HPDE6-E6E7 (cell line): ENCODE results near the gene PSME4.

ENCODE experiments used
- DNase-seq: peaks from one replicate; pipeline ENCODE4 v3.0.0; 2011; ENCODE audit warnings: missing footprints; ENCODE audit errors: extremely low spot score

Gene PSME4

DNA sequence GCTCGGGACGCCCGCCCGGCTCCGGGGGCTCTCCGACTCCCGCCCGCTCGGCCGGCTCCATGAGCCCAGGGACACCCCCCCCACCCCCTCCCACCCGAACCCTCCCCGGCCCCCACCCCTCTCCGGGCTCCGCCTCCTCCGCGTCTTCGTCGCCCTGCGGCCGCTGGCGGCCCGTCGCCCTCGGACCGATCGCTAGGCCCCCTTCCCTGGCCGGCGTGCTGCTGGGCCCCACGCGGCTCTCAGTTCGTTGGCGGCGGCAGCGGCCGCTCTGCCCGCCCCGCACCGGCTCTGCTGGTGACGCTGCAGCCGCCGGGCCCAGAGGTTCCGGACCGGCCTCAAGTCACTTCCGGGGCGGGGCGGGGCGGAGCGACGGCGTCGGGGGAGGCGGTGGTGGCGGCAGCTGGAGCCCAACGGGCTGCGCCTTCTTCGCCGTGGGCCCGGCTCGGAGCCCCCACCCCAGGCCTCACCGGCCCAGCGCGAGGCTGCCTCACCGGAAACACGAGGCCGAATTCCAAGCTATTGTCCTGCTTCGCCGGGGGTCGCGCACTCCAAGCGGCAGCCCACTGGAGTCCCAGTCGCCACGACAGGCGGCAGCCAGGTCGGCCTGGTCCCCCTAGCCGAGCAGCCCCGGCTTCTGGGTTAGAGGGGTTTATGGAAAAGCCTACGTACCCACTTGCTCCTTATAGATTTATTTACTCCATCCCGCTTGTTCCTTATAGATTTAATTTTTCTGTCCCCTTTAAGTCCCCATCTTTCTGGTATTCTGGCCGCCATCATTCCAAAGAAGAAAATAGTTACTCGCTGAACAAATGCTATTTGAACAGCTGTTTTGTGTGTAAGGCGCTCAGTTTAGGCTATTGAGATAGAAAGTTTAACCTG is at the start of gene PSME4:
Gene PSME4 (minus strand): TSS at position 270 of the 879 bp plus-strand sequence. CDS start 209 bp downstream, at position 61.
- DNase-seq: peak; percentile 86

DNA sequence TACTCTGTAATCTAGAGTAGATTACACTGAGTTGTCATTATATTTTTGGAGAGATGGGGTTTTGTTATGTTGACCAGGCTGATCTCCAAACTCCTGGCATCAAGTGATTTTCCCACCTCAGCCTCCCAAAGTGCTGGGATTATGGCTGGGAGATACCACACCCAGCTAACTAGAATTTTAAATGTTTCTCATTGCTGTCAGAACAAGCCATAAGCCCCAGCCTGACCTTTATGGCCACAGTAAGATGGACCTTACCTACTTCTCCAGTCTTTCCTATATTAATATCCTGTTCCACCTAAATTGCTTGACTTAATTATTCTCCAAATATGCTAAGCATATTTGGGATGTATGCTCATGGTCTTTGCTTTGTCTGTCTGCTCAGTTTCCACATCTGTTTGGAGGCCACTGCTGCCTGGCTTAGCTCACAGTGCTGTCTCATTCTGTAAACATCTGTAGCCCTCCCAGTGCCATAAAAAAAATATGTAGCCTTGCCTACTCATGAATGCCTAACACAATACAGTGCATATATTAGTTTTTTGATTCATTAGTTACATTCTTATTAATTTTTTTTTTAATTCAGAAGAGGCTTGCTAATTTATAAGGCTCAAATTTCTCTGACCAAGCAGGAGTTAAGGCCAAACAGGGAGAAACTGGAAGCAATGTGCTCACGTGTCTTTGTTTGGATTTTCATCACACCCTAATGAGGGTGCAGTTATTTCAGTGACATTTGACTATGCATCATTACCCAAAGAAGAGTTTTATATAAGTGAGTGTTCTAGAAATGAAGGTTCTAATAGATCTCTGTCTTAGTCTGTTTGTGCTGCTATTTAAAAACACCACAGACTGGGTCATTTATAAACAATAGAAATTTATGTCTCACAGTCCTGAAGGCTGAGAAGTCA is 45.3 kb upstream of the PSME4 start:
- DNase-seq: no peak

GRCh38 chr2:54013996-54014395 is 43.2 kb upstream of the PSME4 start:
- no peak for DNase-seq

- no peak for DNase-seq
These were observed 41.8 kb upstream of the PSME4 start for GRCh38 chr2:54012538-54013141.

DNA sequence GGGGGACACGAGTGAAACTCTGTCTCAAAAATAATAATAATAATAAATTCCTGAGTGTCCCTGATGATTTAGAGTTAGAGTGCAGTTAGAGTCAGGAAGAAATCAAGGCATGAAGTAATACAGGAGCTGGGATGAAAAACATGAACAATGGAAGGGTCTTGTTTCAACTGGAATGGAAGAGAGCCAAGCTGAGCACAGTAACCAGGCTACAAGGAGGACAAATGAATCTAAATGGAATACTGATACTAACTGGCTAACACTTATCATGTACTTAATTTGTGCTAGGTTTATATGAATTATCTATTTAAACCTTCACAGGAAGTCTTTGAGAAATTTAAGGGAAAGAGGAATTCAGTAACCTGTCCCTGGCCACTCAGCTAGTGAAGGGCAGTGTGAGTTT is 38.8 kb upstream of the PSME4 start:
- DNase-seq: no peak

GRCh38 chr2:54008439-54008838 is 37.6 kb upstream of the PSME4 start:
- DNase-seq: no peak

DNA sequence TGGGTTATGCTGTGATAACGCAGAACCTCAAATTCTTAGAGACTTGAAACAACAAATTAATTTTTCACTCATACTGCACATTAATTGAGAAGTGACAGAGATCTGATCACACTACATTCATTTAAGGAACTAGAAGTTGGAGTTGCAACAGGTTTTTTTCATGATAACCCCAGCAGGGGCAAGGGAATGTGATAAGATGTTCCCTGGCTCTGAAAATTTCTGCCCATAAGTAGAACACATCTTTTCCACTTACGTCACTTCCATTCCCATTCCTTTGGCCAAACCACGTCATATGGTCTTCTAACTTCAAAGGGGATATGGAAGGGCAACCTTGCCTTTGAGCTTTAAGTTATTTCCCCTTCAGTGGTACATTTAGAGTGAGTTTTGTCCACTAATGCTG is 29.7 kb upstream of the PSME4 start:
- no peak for DNase-seq

- DNase-seq: no peak
These were observed 29.3 kb upstream of the PSME4 start for GRCh38 chr2:54000122-54000521.

GRCh38 chr2:53998834-53999233 is 28.0 kb upstream of the PSME4 start:
- no peak for DNase-seq

GRCh38 chr2:53994818-53995808 is 24.3 kb upstream of the PSME4 start:
- no peak for DNase-seq

DNA sequence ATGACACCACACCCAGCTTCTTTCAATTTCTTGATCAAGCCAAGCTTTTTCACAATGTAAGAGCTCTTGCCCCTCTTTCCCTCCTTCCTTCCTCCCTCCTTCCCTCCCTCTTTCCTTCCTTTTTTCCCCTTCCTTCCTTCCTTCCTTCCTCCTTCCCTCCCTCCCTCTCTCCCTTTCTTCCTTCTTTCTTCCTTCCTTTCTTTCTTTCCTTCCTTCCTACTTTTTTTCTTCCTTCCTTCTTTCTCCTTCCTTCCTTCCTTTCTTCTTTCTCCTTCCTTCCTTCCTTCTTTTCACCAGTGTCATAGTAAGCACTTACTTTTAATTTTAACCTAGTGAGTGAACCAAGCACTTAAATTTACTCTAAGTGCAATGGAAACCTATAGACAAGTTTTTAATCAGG is 21.2 kb upstream of the PSME4 start:
- no peak for DNase-seq

GRCh38 chr2:53989210-53989862 is 18.5 kb upstream of the PSME4 start:
- no peak for DNase-seq

GRCh38 chr2:53987336-53987921 is 16.6 kb upstream of the PSME4 start:
- no peak for DNase-seq

- DNase-seq: no peak
These were observed 14.9 kb upstream of the PSME4 start for GRCh38 chr2:53985646-53986045.

DNA sequence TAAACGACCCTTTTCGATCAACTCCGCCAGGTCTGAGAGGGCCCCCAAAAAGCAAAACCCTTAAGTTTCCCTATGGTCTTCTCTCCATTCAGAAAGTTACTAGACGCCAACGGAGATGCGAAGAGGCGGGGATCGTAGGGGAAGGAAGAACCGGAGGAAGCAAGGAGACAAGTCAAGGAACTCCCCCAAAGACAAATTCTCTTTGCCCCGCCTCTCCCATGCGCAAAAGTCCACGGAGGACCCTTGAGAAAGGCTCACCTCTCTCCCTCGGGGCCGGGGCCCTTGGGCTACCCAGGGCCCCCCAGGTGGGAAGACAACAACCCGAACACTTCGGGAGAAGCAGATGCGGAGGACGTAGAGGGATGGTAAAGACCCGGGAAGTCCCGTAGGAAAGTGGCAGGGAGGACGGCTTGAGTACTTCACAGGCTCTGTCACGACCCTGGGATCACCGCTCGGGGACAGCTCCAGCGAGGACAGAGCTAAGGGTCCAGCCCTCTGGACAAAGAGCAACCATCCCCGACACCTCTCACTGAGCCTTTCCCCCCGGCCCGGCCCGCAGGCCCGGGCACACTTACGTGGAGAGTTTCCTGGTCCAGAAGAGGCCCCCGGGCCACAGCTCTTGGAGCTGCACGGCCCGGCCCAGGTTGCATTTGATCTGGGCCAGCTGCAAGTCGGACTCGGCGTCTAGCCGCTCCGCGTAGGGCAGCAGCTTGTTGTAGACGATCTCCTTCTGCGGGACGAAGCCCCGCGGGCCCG is 647 bp downstream of the PSME4 start:
- peak; percentile 34 for DNase-seq

DNA sequence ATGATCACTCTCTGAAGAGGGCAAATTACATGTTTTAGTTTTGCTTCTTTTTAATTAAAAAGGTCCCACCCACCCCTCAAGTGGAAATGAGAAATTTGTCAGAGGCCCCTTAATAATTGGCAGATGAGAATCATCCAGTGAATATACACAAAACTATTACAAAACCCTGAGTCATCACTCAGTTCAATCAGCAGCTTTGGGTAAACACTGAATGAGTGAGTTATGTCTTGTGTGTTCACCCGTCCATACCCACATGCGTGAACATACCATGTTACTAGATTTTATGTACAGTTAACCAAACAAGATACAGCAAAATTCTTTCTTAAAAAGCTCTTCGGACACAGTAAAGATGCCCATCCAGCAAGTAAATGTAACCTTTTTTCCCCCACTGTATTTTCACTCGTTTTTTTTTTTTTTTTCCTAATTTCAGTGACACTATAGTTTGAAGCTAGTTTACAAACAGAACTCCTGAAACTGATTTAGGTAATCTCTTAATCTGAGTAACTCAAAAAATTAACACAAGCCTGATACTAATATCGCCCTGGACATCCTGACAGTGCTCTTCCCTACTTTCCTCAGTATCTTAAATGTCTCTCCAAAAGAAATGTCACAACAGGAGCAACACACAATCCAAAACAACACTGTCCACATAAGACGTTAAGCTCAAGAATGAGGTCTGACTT is 1.4 kb downstream of the PSME4 start:
- peak; percentile 77 for DNase-seq

- no peak for DNase-seq
These were observed 5.7 kb downstream of the PSME4 start for GRCh38 chr2:53964987-53965687.
